NCI-H1105 treated with DMSO at 0.1 percent for 48 hours (cell line): ENCODE data around the gene ARHGEF1.
"Not testable (repeated sequence)": the region's sequence is repeated elsewhere in the genome, so short reads cannot be mapped to it uniquely, and the experiment has no call there.

Experiments
- DNase-seq: peaks from one replicate; lab custom pipeline; 2025; lab: John Stamatoyannopoulos, UW

ARHGEF1 gene

GRCh38 chr19:41905273-41906002 lies 22.5 kb downstream of the ARHGEF1 start:
- no peak for DNase-seq

- no peak for DNase-seq
These were observed 23.3 kb downstream of the ARHGEF1 start for GRCh38 chr19:41906271-41906670.

DNA sequence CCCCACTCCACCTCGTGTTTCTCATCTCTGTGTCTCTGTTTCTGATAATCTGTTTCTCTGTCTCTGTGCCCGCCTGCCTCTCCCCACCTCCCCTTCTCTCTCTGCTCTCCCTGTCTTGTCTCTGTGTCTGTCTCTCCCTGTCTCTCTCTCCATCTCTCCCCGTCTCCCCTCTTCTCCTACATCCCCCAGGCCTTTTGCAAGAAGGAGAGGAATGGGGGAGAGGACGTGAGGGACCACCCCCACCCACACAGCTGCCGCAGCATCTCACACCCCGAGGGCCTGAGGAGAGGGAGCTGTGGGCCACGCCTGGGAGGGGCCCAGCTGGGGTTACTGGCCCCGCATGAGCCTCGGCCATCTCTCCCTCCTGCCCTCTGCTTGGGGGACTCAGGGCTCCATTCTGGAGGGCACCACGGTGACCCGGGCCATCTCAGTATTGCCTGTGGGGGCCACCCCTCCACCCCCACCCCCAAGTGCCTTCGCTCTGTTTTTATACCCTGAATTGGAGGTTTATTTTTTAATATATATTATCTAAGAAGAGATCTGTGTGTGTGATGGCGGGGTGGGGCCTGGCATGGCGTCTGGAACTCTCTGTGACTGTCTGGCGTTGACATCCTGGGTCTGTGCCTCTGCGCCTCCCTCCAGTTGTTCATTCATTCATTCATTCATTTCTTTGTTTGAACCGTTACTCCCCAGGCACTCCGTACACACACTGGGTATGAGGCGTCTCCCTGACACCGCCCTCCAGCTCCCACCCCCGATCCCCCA lies 24.1 kb downstream of the ARHGEF1 start:
- no peak for DNase-seq

DNA sequence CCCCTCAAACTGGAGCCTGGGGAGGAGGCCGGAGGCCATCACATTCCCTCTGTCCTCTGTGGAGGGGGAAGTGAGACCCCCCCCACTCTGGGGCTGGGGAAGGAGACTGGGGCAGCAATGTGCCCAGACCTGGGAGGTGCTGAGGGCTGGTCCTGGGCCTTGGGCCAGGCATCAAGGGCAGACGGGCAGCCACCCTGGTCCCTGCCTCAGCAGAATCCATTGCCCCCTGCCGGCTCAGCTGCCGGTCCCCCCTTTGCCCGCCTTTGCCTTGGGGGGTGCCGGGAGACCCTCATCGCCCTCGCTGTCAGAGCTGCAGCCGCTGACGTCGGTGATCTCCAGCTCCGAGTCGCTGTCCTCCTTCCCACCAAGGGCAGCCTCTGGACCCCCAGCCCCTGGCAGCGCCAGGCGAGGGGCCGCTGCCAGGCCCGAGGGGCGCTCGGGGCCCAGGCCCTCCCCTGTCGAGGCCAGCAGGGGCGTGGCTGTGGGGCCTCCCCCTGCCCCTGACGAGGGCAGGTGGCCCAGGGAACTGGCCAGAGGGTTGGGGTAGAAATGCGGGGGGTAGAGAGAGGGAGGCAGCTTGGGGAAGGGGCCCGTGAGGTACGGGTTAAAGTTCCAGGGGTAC lies 25.1 kb downstream of the ARHGEF1 start:
- DNase-seq = no peak

DNA sequence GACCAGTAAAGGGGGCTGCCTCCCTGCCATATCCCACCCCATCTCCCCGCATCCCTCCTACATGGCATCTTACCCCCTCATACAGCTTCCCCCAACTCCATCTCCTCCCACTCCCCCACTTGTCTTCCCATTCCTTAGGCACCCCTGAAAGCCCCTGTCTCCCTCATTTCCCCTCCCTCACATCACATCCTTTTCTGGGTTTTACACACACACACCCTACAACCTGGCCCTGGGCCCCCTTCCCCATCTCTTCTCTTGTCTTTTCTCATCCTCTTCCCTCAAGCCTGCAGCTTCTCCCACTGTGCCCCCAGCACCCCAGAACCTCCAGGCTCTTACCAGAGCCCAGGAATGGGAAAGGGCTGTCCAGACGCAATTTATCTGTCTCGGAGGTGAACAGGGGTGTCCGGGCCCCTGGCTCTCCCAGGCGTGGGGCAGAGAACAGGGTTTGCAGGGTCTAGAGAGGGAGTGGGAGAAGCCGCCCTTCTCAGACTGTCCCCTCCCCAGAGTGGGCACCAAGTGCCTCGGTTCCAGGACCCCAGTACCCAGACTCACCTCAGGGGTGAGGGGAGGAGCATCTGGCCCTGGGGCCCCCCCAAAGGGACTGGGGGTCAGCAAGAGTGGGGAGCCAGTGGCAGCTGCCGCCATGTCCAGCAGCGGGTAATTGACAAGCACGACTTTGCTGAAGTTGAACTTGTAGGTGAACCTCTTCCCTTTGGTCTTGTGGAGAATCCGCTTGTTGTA lies 25.9 kb downstream of the ARHGEF1 start:
- DNase-seq = no peak

DNA sequence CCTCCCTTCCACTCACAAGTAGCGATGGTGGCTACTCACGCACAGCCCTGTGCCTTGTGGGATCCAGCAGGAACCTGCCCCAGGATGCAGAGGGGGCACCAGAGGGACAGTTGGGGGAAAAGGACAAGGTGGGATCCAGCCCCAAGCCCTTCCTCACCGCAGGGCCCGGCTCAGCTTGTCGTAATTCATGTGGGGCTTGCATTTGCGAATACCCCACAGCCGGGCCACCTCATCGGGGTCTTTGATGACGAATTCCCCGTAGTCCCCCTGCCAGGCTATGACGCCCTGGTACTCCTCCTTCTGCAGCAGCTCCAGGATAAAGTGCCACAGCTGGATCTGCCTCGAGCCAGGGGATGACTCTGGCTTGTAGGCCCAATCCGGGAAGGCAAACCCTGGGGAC lies 26.7 kb downstream of the ARHGEF1 start:
- no peak for DNase-seq

- DNase-seq = no peak
These were observed 27.4 kb downstream of the ARHGEF1 start for GRCh38 chr19:41910240-41910991.

DNA sequence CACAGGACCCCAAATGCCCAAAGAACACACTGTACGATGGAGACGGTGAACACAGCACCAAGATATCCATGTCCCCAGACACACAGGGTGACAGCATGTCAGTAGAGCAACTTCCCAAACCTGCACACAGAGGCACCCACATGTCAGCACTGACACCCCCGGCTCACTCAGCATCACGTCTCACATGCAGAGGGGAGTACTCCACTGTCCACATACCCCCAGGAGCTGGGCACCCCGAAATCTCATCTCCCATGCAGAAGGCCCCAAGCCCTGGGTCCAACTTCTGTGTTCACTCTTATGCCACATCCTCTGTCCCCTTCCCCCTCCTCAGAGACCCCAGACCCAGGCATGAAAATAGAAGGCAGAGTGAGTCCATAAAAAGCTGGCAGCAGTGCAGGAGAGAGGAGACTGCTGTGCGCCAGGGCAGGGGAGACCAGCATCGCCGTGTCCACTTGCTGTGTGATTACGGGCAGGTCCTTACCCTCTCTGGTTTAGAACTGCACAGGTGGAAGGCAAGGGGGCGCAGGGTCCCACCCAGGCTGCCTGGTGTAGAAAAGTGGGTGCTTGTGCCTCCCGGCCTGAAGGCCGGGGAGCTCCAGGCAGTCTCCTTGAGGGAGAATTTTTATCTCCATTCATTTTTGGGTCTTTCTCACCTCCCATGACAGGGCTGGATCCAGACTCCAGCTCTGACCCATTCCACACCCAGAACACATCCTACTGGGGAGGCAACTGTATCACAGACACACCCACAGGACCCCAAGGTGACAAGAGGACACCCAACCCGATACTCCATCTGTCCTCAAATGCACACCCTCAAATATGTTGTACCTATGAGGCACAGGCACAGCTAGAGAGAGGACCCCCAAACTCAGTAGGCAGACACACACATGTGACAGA lies 28.3 kb downstream of the ARHGEF1 start:
- no peak for DNase-seq

GRCh38 chr19:41911889-41912731 lies 29.1 kb downstream of the ARHGEF1 start:
- DNase-seq = no peak

DNA sequence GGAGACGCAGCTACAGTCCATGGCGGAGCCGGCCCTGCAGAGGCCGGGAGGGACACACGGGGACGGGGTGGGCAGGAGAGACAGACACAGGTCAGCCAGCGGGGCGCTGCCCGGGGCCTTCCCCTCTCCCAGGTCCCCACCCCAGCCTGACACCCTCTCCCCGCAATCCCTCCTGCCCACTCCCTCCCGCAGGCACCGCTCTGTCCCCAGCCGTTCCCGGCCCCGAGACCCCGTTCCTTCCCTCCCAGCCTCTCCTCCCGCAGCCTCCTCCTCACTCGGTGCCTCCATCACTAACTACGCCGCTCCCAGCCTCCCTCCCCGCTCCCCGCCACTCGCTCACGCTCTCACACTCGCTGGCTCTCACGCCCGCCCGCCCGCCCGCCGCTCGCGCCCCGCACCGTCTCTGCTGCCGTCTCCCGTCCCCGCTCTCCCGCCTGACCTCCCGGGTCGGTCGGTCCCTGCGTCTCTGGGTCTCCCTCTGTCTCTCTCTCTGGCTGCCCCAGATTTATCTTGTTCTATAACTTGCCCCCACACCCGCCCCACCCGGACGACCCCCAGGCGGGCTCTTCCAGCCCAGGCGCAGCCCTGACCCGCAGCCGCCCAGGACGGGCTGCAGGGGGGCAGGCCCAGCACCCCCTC lies 30.0 kb downstream of the ARHGEF1 start:
- no peak for DNase-seq

- DNase-seq = no peak
These were observed 30.8 kb downstream of the ARHGEF1 start for GRCh38 chr19:41913538-41914423.

DNA sequence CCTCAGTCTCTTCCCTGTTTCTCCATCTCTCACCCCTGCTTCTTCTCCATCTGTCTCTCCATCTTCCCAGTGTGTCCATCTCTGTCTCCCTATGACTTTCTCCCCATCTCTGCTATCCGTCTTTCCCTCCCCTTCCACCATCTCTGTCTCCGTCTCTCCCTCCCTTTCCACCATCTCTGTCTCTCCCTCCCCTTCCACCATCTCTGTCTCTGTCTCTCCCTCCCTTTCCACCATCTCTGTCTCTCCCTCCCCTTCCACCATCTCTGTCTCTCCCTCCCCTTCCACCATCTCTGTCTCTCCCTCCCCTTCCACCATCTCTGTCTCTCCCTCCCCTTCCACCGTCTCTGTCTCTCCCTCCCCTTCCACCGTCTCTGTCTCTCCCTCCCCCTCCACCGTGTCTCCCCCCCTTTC lies 31.4 kb downstream of the ARHGEF1 start:
- DNase-seq = not testable (repeated sequence)

DNA sequence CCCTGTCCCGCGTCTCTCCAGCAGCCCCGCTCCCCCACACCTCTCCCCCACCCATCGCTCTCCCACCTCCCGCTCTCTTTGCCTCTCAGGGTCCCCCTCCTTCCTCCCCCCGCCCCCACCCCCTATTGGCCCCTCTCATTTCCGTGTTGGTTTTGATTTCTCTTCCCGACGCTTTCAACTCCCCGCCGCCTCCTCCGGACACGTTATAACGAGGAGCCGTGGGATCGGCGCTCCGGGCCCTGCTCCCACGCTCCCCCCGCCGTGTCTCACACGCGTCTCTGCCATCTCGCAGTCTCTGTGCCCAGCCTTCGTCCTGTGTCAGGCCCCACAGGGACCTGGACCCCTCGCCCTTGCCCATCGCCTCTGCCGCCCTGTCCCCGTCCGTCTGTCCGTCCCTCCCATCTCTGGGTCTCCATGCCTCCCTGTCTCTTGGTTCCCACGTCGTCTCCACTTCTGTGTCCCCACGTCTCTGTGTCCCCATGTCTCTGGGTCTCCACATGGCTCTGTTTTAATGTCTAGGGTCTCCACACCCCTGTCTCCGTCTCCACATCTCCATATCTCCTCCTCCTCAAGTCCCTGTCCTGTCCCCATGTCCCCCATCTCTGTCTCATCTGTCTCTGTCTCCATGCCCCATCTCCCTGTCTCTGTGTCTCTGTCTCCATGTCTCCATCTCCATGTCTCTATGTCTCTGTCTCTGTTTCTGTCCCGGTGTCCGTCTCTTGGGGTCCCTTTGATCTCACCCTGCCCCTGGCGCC lies 32.2 kb downstream of the ARHGEF1 start:
- DNase-seq = no peak

- DNase-seq = no peak
These were observed 32.9 kb downstream of the ARHGEF1 start for GRCh38 chr19:41915776-41916414.

GRCh38 chr19:41917676-41918075 lies 34.7 kb downstream of the ARHGEF1 start:
- DNase-seq = no peak

GRCh38 chr19:41918095-41918494 lies 35.1 kb downstream of the ARHGEF1 start:
- DNase-seq = no peak
